ENCODE results near the gene DLGAP1. TPM values are rescaled to one million over a fixed set of nuclear protein-coding genes. Genes with fewer than 3 reads are reported as not detected.

The DLGAP1 gene
- polyA plus RNA-seq, 4 donors = 3.9 to 7.5 (median 5.2) TPM

DNA sequence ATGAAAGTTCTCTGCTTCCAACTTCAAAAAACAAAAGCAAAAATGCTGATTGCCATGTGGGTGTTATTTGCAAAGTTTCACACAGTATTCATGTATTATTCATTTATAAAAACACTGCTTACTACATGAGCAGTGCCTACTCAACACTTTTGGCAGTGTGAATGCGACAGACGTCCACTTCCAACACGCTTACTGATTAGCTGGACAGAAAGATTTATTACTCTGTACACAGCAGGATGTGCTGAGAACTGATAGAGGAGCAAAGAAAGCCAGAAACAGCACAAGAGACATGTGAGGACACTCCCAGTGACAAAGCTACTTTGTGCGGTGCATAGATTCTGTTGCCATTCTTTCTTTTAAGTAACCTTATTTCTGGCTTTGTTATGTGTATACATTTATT, 258.8 kb downstream of the DLGAP1 start:
- DNase-seq (ENCODE audit: low read depth in 4 of 4, low spot score in 3 of 4) = no peak

DNA sequence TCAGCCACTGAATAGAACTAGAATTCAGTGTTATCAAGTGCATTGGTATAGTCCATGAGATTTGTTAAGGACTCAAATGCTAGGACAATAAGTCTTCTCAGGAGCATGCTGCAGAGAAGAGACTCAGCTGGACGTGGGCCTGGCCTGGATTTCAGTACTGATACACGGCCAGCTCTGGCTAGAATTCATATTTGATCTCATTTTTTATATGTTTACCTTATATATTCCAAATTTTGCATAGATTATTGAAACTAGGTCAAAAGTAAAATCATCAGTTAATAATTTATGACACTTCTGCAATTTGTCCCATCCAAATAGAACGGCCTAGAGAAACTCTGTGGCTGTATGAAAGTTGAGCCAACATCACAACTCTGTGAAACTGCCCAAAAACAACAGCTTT, 262.0 kb downstream of the DLGAP1 start:
- DNase-seq (ENCODE audit: low read depth in 4 of 4, low spot score in 3 of 4) = no peak

DNA sequence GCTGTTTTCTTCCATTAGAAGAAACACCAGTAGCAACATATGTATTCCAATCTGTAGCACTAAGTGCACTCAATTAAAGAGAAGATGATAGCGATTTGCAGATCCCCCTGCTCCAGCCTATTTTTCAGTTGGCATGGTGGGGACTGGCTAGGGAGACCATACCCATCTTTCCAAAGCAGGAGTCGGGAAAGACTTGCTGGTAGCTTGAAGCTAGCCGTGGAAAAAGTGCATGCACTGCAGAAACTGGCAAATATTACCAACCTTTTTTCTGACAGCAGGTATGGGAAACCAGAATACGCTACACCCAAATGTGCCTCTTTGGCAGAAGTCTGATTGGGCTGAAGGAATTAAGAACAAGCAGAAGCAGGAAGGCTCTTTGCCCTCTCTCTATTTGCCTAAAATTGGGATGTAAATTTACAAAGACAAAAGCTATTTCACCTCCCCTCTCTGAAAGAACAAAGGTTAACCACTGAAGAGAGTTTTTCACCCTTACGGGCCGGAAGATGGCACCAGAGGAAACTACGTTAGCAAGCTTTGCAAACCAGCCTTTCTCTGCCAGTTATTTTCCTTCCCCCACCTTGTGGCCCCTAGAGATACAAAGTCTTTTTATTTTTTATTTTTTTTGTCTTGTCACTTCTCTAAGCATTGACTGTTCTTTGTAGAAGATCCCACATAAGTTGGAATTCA, 273.1 kb downstream of the DLGAP1 start:
- DNase-seq (ENCODE audit: low read depth in 4 of 4, low spot score in 3 of 4) = no peak

DNA sequence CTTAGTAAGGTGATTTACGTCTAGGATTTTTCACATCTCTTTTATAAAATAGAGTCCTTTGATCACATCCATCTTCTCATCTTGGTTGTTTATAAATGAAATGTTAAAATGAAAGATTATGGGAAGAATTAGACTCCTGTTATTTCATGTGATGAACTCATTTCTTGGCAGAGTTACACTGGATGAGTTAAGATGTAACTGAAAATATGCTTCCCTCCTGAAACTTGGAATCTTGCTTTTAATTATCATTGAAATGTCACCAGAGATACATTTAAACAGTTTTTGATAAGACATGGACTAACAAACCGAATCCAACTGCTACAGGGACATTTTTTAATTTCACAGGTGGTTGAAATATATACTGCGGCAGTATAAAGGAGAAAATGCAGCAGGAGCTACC, 274.0 kb downstream of the DLGAP1 start:
- DNase-seq (ENCODE audit: low read depth in 4 of 4, low spot score in 3 of 4) = no peak

DNA sequence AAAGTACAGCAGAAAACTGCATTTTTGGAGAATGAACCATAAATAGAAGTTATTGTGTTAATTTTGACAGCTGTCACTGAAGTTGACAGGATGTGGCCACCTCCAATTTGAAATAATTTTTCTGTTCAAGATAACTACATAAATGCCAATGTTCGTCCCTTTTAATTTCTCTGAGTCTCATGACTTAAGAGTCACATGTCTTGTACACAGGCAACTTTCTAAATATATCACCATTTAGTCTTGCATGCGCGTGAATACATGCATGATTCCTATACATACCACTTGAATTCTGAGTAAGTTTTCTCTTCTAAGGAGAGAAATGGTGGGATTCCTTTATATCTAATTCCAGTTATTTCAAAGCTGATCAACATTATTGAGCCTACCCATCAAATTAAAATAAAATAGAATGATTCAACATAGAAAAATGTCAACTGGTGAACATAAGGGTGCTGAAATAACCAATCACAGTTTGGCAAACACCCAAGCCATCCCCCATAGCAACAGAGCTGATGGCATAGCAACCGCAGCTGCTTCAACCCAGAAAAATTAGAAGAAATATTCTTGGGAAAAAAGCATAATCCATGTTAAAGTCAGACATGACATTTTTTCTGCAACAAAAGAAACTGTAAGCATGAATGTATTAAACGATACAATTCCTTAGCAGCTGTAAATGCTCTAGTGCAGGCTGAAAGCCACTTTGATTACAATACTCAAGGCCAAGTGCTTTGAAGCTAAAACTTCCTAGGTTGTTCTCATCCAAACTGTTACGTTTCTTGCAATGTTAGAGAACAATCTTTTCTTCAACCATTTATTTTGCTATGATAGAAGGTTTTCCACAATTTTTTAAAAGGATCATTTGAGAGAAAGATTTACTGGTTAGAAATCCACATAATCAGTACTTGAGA, 282.7 kb downstream of the DLGAP1 start:
- DNase-seq (ENCODE audit: low read depth in 4 of 4, low spot score in 3 of 4) = no peak

DNA sequence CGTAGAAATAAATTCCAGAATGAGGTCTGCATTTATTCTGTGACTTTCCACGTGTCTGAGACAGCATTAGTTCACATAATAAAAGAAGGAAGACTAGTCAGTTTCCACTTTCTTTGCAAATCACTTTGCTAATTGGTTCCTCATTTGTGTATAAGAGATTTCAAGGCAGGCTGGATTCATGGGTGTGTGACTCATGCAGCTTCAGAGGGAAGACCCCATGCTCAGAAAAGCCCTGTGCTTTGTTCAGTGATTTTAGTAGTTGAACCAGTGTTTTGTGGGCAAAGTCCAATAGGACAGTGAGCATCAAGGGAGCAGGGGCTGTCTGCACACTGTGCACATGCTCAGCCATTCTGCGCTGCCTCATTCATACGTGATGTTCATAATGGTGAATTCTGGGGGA, 297.8 kb downstream of the DLGAP1 start:
- DNase-seq (ENCODE audit: low read depth in 4 of 4, low spot score in 3 of 4) = no peak

DNA sequence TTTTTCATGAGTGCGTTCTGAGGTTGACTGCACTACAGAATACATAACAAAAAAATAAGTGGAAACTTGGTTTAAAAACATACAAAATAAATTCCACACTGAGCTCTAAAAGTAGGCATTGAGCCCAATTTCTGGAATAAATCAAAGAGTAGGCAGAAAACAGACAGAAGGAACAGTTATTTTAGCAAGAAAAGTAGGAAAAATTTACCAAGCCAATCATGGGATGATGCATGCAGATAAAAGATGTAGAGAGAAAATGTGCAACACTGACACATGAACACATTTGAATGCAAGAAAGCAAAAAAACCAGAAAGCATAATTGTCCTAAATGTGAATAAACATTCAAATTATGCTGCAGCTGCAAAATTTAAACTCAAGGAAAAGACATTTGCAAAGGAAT, 308.3 kb downstream of the DLGAP1 start:
- no peak for DNase-seq (ENCODE audit: low read depth in 4 of 4, low spot score in 3 of 4)

DNA sequence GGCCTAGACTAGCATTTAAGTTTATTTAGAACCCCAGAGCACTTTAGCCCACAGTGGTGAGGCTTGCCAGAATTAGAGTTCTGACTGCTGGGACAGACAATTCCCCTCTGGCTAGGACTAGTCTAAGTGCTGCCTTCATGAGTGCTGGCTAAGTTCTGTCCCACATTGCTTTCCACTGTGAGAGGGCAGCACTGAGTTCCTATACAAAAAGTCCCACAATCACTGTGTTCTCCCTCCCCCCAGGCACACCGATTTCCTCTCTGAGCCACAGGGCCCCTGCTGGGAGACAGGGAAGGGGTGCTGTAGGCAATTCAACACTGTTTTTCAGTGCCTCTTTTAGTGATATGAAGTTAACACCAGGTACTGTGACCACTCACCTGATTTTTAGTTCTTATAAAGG, 310.9 kb downstream of the DLGAP1 start:
- DNase-seq (ENCODE audit: low read depth in 4 of 4, low spot score in 3 of 4) = no peak

DNA sequence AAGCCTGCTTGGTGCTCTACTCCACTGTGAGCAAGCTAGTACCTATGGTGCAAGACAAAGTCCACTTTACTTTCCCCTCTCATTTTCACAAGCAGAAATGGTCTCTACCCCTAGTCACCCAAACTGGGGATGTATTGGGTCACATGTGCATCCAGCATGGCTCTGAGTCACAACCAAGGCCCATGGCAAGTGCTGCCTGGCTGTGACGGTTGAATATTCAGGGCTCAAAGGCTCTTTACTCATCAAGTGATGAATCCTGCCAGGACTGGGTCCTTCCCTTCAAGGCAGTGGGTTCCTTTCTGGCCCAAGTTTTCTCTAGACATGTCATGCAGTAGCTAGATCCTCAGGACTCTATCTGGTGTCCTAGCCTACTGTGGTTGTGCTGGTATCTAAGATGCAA, 311.5 kb downstream of the DLGAP1 start:
- DNase-seq (ENCODE audit: low read depth in 4 of 4, low spot score in 3 of 4) = no peak

DNA sequence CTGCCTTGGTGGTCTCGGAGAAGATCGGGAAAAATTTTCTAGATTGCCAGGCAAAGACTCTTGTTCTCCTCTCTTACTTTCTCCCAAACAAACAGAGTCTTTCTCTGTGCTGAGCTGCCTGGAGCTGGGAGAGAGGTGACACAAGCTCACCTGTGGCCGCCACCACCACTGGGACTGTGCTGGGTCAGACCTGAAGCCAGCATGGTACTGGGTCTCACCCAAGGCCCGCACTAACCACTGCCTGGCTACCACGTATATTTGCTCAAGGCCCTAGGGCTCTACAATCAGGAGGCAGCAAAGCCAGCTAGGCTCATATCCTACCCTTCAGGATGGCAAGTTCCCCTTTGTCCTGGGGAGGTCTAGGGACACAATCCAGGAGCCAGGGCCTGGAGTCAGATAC, 312.2 kb downstream of the DLGAP1 start:
- no peak for DNase-seq (ENCODE audit: low read depth in 4 of 4, low spot score in 3 of 4)

DNA sequence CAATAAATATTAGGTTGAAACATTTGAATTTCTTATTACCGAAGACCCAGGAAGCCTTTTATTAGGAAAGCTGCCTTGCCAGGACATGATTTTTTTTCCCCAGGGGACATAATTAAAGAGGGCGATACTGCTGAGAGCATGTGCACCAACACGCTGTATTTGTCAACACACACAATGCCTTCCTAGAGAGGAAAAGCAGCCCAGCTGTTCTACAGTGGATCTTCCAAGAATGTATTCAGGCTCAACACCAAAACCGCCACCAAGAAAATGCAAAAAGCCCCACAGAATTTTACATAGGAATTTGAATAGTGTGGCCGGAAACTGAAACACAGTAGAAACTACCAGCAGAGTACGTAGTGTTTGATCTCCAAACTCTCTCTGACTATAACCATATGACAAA, 320.4 kb downstream of the DLGAP1 start:
- no peak for DNase-seq (ENCODE audit: low read depth in 4 of 4, low spot score in 3 of 4)

DNA sequence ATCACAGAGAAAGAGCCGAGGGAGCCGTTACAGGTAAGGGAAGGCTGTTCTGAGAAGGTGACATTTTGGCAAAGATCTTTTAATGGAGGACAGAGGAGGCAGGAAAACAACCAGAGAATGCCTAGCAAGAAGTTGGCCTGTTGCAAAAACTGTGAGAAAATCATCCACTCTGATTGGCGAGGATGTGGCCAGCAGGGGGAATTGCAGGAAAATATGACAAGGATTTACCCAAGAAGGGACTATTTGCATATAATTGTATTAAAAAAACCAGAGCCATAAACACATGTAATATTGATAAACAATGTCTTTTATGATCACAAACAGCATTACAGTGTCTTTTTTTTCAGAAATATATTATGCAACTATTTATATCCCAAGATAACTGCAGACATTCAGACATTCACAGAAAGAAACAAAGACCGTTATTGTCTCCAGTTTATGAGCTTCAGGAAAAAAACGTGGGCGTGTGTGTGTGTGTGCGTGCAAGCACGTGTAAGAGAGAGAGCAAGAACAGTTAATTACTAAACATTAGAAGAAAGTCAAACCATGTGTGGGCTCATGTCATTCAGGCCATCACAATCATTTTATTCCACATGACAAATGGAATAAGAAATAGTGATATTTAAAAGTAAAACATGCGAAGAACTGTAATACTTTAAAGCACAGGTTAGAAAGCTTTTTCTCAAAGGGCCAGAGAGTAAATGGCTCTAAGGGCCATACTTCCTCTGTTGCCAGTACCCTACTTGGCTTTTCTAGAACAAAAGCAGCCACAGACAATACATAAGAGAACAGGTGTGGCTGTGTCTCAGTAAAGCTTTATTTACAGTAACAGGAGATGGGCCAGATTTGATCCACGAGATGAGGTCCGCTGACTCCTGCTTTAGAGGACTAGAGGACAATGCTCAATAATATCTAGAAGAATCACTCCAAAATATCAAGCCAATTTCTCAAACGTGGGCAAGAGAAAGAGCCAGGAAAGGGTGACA, 324.1 kb downstream of the DLGAP1 start:
- no peak for DNase-seq (ENCODE audit: low read depth in 4 of 4, low spot score in 3 of 4)

DNA sequence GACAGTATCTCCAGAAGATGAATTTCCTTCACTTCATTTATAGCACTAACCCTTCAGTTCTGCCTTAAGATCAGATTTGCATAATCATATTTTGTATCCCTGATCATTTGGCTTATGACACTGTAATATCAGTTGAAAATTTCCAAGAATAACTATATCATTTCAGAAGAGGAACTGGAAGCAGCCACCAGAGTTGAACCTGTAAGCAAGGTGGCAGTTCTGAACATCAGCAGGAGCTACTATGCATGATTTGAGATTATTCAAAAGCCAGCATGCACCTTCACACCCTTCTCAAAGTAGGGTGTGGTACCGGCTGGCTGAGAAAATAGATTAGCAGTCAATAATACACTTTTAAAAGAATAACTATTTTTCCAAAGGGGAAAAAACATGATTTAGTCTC, 328.2 kb downstream of the DLGAP1 start:
- no peak for DNase-seq (ENCODE audit: low read depth in 4 of 4, low spot score in 3 of 4)

DNA sequence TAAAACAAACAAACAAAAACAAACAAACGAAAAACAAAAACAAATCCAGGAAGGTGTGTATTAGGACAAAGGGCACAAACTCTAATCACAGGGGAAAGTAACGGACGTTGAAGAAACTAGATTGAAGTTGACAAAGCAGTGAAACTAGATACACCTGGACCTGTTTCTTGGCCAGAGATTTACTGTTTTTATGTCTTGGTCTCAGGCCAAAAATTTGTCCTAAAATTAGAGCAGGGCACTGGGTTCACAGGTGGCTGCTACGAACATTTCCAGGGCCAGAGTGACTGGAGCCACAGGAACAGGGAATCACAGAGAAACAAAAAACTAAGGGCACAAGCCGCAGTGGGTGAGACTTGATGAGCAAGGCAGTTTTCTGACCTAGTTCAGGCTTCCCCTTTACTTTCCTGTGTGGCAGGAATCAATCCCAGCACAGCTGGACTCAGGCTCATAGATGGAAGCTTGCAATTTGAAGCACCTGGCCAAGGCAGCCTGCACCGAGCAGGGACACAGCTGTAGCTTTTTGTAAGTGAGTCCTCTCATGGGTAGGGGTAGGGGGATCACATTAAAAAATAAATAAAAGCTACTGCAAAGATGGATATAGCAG, 329.4 kb downstream of the DLGAP1 start:
- no peak for DNase-seq (ENCODE audit: low read depth in 4 of 4, low spot score in 3 of 4)

DNA sequence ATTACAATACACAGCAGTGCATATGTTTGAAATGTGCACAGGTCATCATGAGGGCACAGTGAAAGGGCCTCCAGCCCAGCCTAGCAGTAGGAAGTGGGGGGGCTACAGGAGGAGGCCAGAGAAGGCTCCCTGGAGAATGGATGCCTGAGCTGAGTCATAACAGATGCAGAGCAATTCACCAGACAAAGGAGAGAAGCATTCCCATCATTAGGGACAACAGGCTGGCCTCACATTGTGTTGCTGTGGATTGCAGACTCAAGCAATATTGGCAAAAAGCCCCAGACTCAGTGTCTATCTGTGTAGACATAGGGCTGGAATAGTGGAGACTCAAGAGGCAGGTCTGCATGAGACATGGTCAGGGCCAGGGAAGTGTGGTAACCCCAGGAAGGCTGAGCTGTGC, 329.9 kb downstream of the DLGAP1 start:
- peak in 1 of 4 donors; percentile 13 for DNase-seq (ENCODE audit: low read depth in 4 of 4, low spot score in 3 of 4)

DNA sequence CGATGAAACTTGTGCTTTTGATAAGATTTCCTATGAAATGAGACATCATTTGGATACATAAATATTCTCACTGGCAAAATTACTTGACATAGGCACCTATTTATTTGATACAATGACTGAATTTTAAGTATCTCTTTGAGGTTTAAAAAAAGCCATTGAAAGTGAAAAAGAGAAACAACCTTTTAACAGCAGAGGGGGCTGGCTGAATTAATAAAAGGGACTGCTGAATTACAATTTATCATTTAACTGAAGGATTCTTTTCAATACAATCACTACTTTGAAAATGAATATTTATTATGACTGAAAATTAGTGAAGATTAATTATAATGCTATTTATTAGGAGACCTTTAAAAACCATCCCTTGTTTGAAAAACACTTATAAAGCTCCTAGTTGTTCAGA, 335.3 kb downstream of the DLGAP1 start:
- DNase-seq (ENCODE audit: low read depth in 4 of 4, low spot score in 3 of 4) = no peak

DNA sequence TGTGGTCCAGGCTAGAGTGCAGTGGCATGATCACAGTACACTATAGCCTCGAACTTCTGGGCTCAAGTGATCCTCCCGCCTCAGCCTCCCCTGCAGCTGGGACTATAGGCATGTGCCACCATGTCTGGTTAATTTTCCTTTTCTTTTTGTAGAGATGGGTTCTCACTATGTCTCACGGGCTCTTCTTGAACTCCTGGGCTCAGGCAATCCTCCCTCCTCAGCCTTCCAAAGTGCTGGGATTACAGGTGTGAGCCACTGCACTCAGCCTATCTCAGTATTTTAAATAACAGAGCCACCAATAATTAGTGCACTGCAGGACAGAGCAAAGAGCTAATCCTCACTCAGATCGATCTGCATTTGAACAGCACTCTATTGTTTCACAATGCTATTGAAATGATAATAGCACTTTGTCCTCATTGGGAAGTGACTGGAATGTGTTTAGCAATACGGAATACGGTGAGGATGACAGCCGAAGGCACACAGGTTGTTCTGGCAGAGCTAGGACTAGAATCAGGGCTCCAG, 335.9 kb downstream of the DLGAP1 start:
- DNase-seq (ENCODE audit: low read depth in 4 of 4, low spot score in 3 of 4) = no peak

DNA sequence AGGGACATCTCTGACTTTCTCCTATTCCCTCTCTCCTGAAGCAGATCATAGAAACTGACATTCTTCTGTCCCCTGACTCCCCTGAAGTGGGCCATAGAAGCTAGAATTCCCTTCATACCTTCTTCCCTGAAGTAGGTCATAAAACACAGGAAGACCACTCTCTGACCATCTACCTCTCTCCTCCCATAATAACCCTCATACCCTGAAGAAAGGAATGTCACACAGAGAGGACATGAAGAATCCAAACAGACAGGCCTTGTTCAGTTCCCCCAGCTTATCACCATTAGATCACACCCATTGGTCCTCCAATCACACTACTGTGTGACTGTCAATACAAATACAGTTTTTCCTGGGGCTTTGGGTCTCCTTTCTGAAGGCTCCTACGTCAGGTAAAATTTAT, 347.1 kb downstream of the DLGAP1 start:
- no peak for DNase-seq (ENCODE audit: low read depth in 4 of 4, low spot score in 3 of 4)

DNA sequence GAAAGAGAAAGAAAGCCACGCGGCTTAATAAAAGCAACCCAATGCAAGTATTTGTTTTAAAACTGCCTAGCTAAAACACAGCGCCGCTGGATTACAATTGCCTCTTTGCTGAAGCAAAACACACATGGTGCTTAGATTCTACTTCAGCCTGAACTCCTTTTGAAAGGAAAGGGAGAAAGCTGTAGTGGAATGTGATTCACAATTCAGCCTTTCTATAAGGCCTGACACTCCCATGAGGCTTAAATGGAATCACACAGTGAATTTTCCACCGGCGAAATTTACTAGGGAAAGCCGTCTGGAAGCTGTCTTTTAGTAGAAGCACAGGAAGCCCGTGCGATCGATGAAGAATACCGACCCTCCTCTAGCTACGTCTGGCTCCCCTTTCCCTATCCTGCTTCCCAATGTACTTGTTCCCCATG, 348.0 kb downstream of the DLGAP1 start:
- no peak for DNase-seq (ENCODE audit: low read depth in 4 of 4, low spot score in 3 of 4)

DNA sequence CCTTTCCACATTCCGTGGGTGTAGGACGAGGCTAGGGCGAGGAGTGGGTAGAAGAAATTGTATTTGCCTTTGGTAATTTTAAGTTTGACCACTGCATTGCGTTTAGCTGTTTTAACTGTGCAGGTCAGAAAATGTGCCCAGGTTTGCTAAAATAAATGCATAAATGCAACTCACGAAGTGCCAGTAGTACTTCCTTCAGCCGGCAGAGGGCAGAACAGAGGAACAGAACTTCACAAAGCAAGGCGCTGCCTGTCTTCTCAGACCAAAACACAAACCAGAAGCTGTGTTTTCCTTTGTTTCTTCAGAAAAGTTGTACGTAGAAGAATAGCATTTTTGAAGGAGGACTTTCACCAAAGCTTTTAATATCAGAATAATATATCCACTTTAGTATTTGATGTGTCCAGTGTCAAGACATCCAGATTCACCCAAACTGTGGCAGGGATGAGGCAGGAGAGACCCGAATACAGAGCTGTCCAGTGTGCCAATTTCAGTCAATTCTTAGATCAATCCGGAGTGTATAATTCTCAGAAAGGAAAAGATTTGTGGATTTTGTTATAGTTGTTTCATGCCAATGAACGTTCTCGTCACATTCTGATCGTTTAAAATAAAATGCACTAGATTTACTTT, 348.6 kb downstream of the DLGAP1 start:
- peak; percentile 49 to 63 (median 56) for DNase-seq (ENCODE audit: low read depth in 4 of 4, low spot score in 3 of 4)
